ENCODE measurements around the gene GPC3. TPM values are rescaled to one million over a fixed set of nuclear protein-coding genes. Genes with fewer than 3 reads are reported as not detected.

Gene GPC3
- total RNA-seq, 1 experiment from 2014 or later, result 0.98 TPM

- H2AFZ ChIP-seq (ENCODE audit: low read depth, low read length, poor library complexity, severe bottlenecking), result no peak overlapping the region
- H3K27ac ChIP-seq (ENCODE audit: low read depth, low read length), result no peak overlapping the region
- RAD21 ChIA-PET (ENCODE audit: low non-redundant PET in 1 of 2, low total read pairs in 2 of 2, uncharacterized antibody in 2 of 2, unreplicated experiment in 2 of 2), result no interaction called here
- no peak for ATAC-seq
- no TSS peak for BruUV-seq (replicated peaks)
- H3K9ac ChIP-seq (ENCODE audit: low read length), result no peak overlapping the region
- H3K79me2 ChIP-seq (ENCODE audit: insufficient read depth, low read length), result no peaks in the 10 kb centered on the region
- CTCF ChIA-PET, result no interaction called here
- H3K4me2 ChIP-seq (ENCODE audit: low read length), result no peak overlapping the region
- no peak for DNase-seq (ENCODE audit: low read depth, low spot score)
- TF ChIP-seq RAD21 (IDR thresholded peaks at IDR 0.05; ENCODE audit: low read depth) (no peak), ELF1 (IDR thresholded peaks at IDR 0.05; ENCODE audit: borderline replicate concordance, low read depth) (no peak), POLR2A (IDR thresholded peaks at IDR 0.05; ENCODE audit: borderline replicate concordance, extremely low read depth, insufficient read depth, insufficient read length) (no peak), EZH2 (IDR thresholded peaks at IDR 0.05) (no peak), MAX (IDR thresholded peaks at IDR 0.05) (no peak), POLR2AphosphoS5 (IDR thresholded peaks at IDR 0.05; ENCODE audit: low read depth, low read length) (no peak)
- H3K36me3 ChIP-seq (ENCODE audit: control insufficient read depth in 1 of 2, insufficient read depth in 2 of 2, low read length in 2 of 2), result no peaks in the 10 kb centered on the region
- intact Hi-C loops (cut with micrococcal nuclease), result no loop called here
- H3K9me2 ChIP-seq (ENCODE audit: insufficient read depth), result no peaks in the 10 kb centered on the region
- no peaks in the 10 kb centered on the region for H4K20me1 ChIP-seq (ENCODE audit: insufficient read depth)
- H3K4me1 ChIP-seq (ENCODE audit: control insufficient read depth in 1 of 2, insufficient read depth in 2 of 2, low read length in 2 of 2), result no peaks in the 10 kb centered on the region
- H3K4me3 ChIP-seq (replicated peaks in 1 of 2; ENCODE audit: low read depth in 1 of 2, low read length in 2 of 2), result no peak overlapping the region
- POLR2A ChIA-PET, result no interaction called here
- no peaks in the 10 kb centered on the region for H3K27me3 ChIP-seq (ENCODE audit: insufficient read depth, low read length)
- H3K9me3 ChIP-seq (ENCODE audit: control insufficient read depth in 1 of 2, insufficient read depth in 1 of 2, low read depth in 1 of 2, low read length in 2 of 2), result no peaks in the 10 kb centered on the region
Observed at GRCh38 chrX:133948895-133949294, 36.5 kb downstream of the GPC3 start.

GRCh38 chrX:133947996-133948395 is 37.4 kb downstream of the GPC3 start:
- no peak overlapping the region for H2AFZ ChIP-seq (ENCODE audit: low read depth, low read length, poor library complexity, severe bottlenecking)
- CTCF ChIA-PET, result no interaction called here
- RAD21 ChIA-PET (ENCODE audit: low non-redundant PET in 1 of 2, low total read pairs in 2 of 2, uncharacterized antibody in 2 of 2, unreplicated experiment in 2 of 2), result no interaction called here
- H3K4me2 ChIP-seq (ENCODE audit: low read length), result no peak overlapping the region
- no peak for DNase-seq (ENCODE audit: low read depth, low spot score)
- no peaks in the 10 kb centered on the region for H3K4me1 ChIP-seq (ENCODE audit: control insufficient read depth in 1 of 2, insufficient read depth in 2 of 2, low read length in 2 of 2)
- H3K27ac ChIP-seq (ENCODE audit: low read depth, low read length), result no peak overlapping the region
- H3K9me2 ChIP-seq (ENCODE audit: insufficient read depth), result no peaks in the 10 kb centered on the region
- no peaks in the 10 kb centered on the region for H4K20me1 ChIP-seq (ENCODE audit: insufficient read depth)
- no peaks in the 10 kb centered on the region for H3K9me3 ChIP-seq (ENCODE audit: control insufficient read depth in 1 of 2, insufficient read depth in 1 of 2, low read depth in 1 of 2, low read length in 2 of 2)
- TF ChIP-seq ATF3 (IDR thresholded peaks at IDR 0.05) (no peak), SRF (IDR thresholded peaks at IDR 0.05; ENCODE audit: low read depth) (no peak), TCF7L2 (IDR thresholded peaks at IDR 0.05; ENCODE audit: borderline replicate concordance, extremely low read depth, insufficient read depth, insufficient read length) (no peak), REST (IDR thresholded peaks at IDR 0.05; ENCODE audit: low read depth) (no peak), EZH2phosphoT487 (IDR thresholded peaks at IDR 0.05; ENCODE audit: borderline replicate concordance) (no peak), MAX (IDR thresholded peaks at IDR 0.05) (no peak), POLR2A (IDR thresholded peaks at IDR 0.05; ENCODE audit: borderline replicate concordance, extremely low read depth, insufficient read depth, insufficient read length) (no peak), JUND (IDR thresholded peaks at IDR 0.05) (no peak), POLR2AphosphoS5 (IDR thresholded peaks at IDR 0.05; ENCODE audit: low read depth, low read length) (no peak)
- H3K9ac ChIP-seq (ENCODE audit: low read length), result no peak overlapping the region
- POLR2A ChIA-PET, result no interaction called here
- H3K4me3 ChIP-seq (replicated peaks in 1 of 2; ENCODE audit: low read depth in 1 of 2, low read length in 2 of 2), result no peak overlapping the region
- H3K36me3 ChIP-seq (ENCODE audit: control insufficient read depth in 1 of 2, insufficient read depth in 2 of 2, low read length in 2 of 2), result no peaks in the 10 kb centered on the region
- BruUV-seq (replicated peaks), result no TSS peak
- no peaks in the 10 kb centered on the region for H3K27me3 ChIP-seq (ENCODE audit: insufficient read depth, low read length)
- intact Hi-C loops (cut with micrococcal nuclease), result no loop called here
- no peaks in the 10 kb centered on the region for H3K79me2 ChIP-seq (ENCODE audit: insufficient read depth, low read length)
- ATAC-seq, result no peak
